BLaER1 treated with 17β-estradiol and CSF1 and Interleukin-3, amounts not matched to agents 10 nM and 100 nM (cell line): ENCODE data around the gene NGB.

Experiments
- H3K27ac ChIP-seq, 11 experiments: shearing (Covaris generic); formaldehyde crosslinking; 2 replicates each; pipeline ENCODE4 v1.8.1; 2022
- H3K27me3 ChIP-seq, 11 experiments: shearing (Covaris generic); formaldehyde crosslinking; 2 replicates each; pipeline ENCODE4 v1.8.1; 2022
- H3K36me3 ChIP-seq, 11 experiments: shearing (Covaris generic); formaldehyde crosslinking; 2 replicates each; pipeline ENCODE4 v1.8.1; 2022
- H3K4me1 ChIP-seq, 10 experiments: shearing (Covaris generic); formaldehyde crosslinking; 2 replicates each; pipeline ENCODE4 v1.8.1; 2022
- H3K4me2 ChIP-seq, 11 experiments: shearing (Covaris generic); formaldehyde crosslinking; 2 replicates each; pipeline ENCODE4 v1.8.1; 2022
- H3K4me3 ChIP-seq, 10 experiments: shearing (Covaris generic); formaldehyde crosslinking; 2 replicates each; pipeline ENCODE4 v1.8.1; 2022
- H3K9ac ChIP-seq, 11 experiments: shearing (Covaris generic); formaldehyde crosslinking; 2 replicates each; pipeline ENCODE4 v1.8.1; 2022
- H3K9me3 ChIP-seq, 11 experiments: shearing (Covaris generic); formaldehyde crosslinking; replicated peaks in 1 of 11; 2 replicates each; pipeline ENCODE4 v1.8.1; 2022
- H4K20me1 ChIP-seq, 11 experiments: shearing (Covaris generic); formaldehyde crosslinking; 2 replicates each; pipeline ENCODE4 v1.8.1; 2022
- Cebpa-rat ChIP-seq, 11 experiments: shearing (Covaris generic); IDR thresholded peaks; 2 replicates each; pipeline ENCODE4 v1.8.1; 2022

The NGB gene

DNA sequence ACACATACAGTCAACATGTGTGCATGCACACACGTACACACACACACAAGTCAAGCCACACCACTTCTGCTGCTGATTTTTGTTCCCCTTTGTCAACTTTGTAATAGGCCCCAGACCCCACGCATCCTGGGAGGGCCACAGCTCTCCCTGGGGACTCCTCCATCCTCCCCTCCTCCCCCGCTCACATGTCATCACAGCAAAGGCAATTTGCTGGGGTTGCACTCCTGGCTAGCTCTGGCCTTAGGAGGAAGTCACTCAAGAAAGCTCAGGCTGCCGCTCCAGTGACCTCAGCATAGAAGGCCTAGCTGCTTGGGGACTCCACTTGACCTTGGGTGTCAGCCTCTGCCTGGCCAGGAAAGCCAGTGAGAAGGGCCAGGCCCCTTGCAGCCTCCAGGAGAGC is 27.2 kb downstream of the NGB start:
- Histone ChIP-seq H3K27ac (peak overlapping the region in 10 of 11 experiments; percentile 37 to 82 (median 62); a peak in 20 of 22 replicates), H3K9me3 (no peaks in the 10 kb centered on the region; a peak in 2 of 22 replicates), H3K4me1 (peaks cover 51 to 69% (median 66%) of the 10 kb centered on the region in 10 experiments), H3K9ac (peak overlapping the region in 7 of 11 experiments; percentile 10 to 69 (median 41); a peak in 11 of 22 replicates), H4K20me1 (peaks cover 0 to 9% (median 0%) of the 10 kb centered on the region in 11 experiments; a peak in 1 of 22 replicates), H3K4me2 (peak overlapping the region; percentile 68 to 92 (median 86)), H3K4me3 (peak overlapping the region in 1 of 10 experiments; percentile 3; a peak in 2 of 20 replicates), H3K36me3 (peaks cover 12 to 39% (median 32%) of the 10 kb centered on the region in 11 experiments; a peak in 21 of 22 replicates), H3K27me3 (no peaks in the 10 kb centered on the region)
- peak in 3 of 11 experiments; percentile 33 to 69 (median 43); a peak in 4 of 22 replicates for TF ChIP-seq Cebpa-rat (IDR thresholded peaks at IDR 0.05)

GRCh38 chr14:77242752-77243151 is 28.3 kb downstream of the NGB start:
- H3K27me3 ChIP-seq: no peaks in the 10 kb centered on the region
- H3K36me3 ChIP-seq: peaks cover 7 to 28% (median 21%) of the 10 kb centered on the region in 11 experiments; a peak in 20 of 22 replicates
- peak overlapping the region; percentile 68 to 92 (median 86) for H3K4me2 ChIP-seq
- H3K4me1 ChIP-seq: peaks cover 62 to 80% (median 77%) of the 10 kb centered on the region in 10 experiments
- H3K4me3 ChIP-seq: peak overlapping the region in 3 of 10 experiments; percentile 11 to 32 (median 11); a peak in 1 of 20 replicates
- H3K9ac ChIP-seq: peak overlapping the region in 4 of 11 experiments; percentile 31 to 56 (median 40); a peak in 6 of 22 replicates
- peak overlapping the region in 6 of 11 experiments; percentile 24 to 80 (median 72); a peak in 10 of 22 replicates for H3K27ac ChIP-seq
- peaks cover 0 to 9% (median 0%) of the 10 kb centered on the region in 11 experiments; a peak in 2 of 22 replicates for H4K20me1 ChIP-seq
- TF ChIP-seq Cebpa-rat (IDR thresholded peaks at IDR 0.05): no peak
- no peaks in the 10 kb centered on the region; a peak in 1 of 22 replicates for H3K9me3 ChIP-seq

GRCh38 chr14:77241955-77242354 is 29.1 kb downstream of the NGB start:
- H3K4me3 ChIP-seq: peak overlapping the region in 1 of 10 experiments; percentile 32; a peak in 1 of 20 replicates
- H4K20me1 ChIP-seq: peaks cover 0 to 15% (median 0%) of the 10 kb centered on the region in 11 experiments; a peak in 3 of 22 replicates
- no peak for TF ChIP-seq Cebpa-rat (IDR thresholded peaks at IDR 0.05)
- H3K4me1 ChIP-seq: peaks cover 69 to 88% (median 85%) of the 10 kb centered on the region in 10 experiments
- peak overlapping the region in 5 of 11 experiments; percentile 23 to 80 (median 75); a peak in 10 of 22 replicates for H3K27ac ChIP-seq
- peaks cover 7 to 20% (median 14%) of the 10 kb centered on the region in 11 experiments; a peak in 19 of 22 replicates for H3K36me3 ChIP-seq
- H3K9ac ChIP-seq: peak overlapping the region in 4 of 11 experiments; percentile 31 to 56 (median 40); a peak in 5 of 22 replicates
- H3K27me3 ChIP-seq: no peaks in the 10 kb centered on the region
- peak overlapping the region; percentile 68 to 92 (median 86); a peak in 21 of 22 replicates for H3K4me2 ChIP-seq
- no peaks in the 10 kb centered on the region; a peak in 1 of 22 replicates for H3K9me3 ChIP-seq

GRCh38 chr14:77240336-77240915 is 30.6 kb downstream of the NGB start:
- no peak for TF ChIP-seq Cebpa-rat (IDR thresholded peaks at IDR 0.05)
- Histone ChIP-seq H3K36me3 (peaks cover 0 to 5% (median 0%) of the 10 kb centered on the region in 11 experiments; a peak in 3 of 22 replicates), H3K27ac (peak overlapping the region in 7 of 11 experiments; percentile 16 to 80 (median 69); a peak in 10 of 22 replicates), H3K4me1 (peaks cover 69 to 91% (median 90%) of the 10 kb centered on the region in 10 experiments), H3K27me3 (no peaks in the 10 kb centered on the region), H3K4me3 (no peak overlapping the region; a peak in 3 of 20 replicates), H3K4me2 (peak overlapping the region; percentile 38 to 92 (median 86)), H3K9ac (peak overlapping the region in 4 of 11 experiments; percentile 23 to 42 (median 38); a peak in 7 of 22 replicates), H3K9me3 (no peaks in the 10 kb centered on the region; a peak in 1 of 22 replicates), H4K20me1 (peaks cover 0 to 15% (median 0%) of the 10 kb centered on the region in 11 experiments; a peak in 3 of 22 replicates)

DNA sequence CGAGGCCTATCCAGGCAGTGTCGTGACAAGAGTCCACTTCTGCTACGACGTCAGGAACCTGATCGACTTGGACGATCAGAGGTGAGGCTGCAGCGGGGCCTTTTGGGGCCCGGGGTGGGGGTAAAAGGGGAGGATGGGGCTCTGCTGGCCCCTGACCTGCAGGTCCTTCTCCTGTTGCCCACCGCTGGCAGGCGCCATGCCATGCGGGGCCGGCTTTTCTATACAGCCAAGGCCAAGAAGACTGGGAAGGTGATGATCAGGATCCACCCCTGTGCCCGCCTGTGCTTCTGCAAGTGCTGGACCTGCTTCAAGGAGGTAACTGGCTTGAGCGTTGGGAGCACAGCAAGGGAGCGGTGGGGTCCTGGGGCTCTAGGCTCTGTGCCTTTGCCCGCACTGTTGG is 31.6 kb downstream of the NGB start:
- Histone ChIP-seq H3K9me3 (no peaks in the 10 kb centered on the region), H3K27me3 (no peaks in the 10 kb centered on the region), H3K36me3 (peaks cover 0 to 4% (median 0%) of the 10 kb centered on the region in 11 experiments; a peak in 1 of 22 replicates), H3K4me3 (no peak overlapping the region), H4K20me1 (peaks cover 0 to 15% (median 0%) of the 10 kb centered on the region in 11 experiments; a peak in 3 of 22 replicates), H3K9ac (peak overlapping the region in 4 of 11 experiments; percentile 23 to 62 (median 44); a peak in 3 of 22 replicates), H3K4me2 (peak overlapping the region; percentile 66 to 92 (median 86); a peak in 17 of 22 replicates), H3K27ac (peak overlapping the region in 4 of 11 experiments; percentile 69 to 80 (median 75); a peak in 8 of 22 replicates), H3K4me1 (peaks cover 62 to 81% (median 80%) of the 10 kb centered on the region in 10 experiments)
- TF ChIP-seq Cebpa-rat (IDR thresholded peaks at IDR 0.05): no peak

DNA sequence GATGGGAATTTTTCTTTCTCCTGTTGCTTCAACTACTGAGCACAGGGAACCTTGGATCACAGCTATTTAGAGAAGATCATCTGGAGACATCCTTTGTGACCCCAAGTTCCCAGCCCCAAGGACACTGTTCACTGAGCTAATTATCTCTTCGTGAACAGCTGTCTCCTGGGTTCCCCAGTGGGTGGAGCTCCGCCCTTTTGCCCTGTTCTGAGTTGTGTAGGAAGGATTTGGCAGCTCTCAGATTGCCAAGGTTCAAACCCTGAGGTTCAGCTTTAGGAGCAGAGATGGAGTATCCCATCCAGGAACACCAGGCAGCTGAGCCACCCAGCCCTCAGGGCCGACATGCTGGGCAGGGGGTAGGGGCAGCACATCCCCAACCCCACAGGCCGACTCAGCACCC is 32.0 kb downstream of the NGB start:
- no peak overlapping the region for H3K4me3 ChIP-seq
- peak overlapping the region in 5 of 11 experiments; percentile 45 to 80 (median 75); a peak in 10 of 22 replicates for H3K27ac ChIP-seq
- H3K9ac ChIP-seq: peak overlapping the region in 5 of 11 experiments; percentile 20 to 62 (median 52); a peak in 7 of 22 replicates
- no peak for TF ChIP-seq Cebpa-rat (IDR thresholded peaks at IDR 0.05)
- H3K36me3 ChIP-seq: peaks cover 0 to 4% (median 0%) of the 10 kb centered on the region in 11 experiments; a peak in 1 of 22 replicates
- H3K27me3 ChIP-seq: no peaks in the 10 kb centered on the region
- no peaks in the 10 kb centered on the region for H3K9me3 ChIP-seq
- peaks cover 58 to 77% (median 76%) of the 10 kb centered on the region in 10 experiments for H3K4me1 ChIP-seq
- peaks cover 0 to 15% (median 0%) of the 10 kb centered on the region in 11 experiments; a peak in 3 of 22 replicates for H4K20me1 ChIP-seq
- peak overlapping the region; percentile 66 to 92 (median 86) for H3K4me2 ChIP-seq

- Histone ChIP-seq H4K20me1 (peaks cover 0 to 15% (median 0%) of the 10 kb centered on the region in 11 experiments; a peak in 3 of 22 replicates), H3K9me3 (no peaks in the 10 kb centered on the region), H3K36me3 (peaks cover 0 to 4% (median 0%) of the 10 kb centered on the region in 11 experiments; a peak in 4 of 22 replicates), H3K9ac (peak overlapping the region in 5 of 11 experiments; percentile 20 to 62 (median 52); a peak in 9 of 22 replicates), H3K4me2 (peak overlapping the region; percentile 66 to 92 (median 86)), H3K4me1 (peaks cover 51 to 71% (median 70%) of the 10 kb centered on the region in 10 experiments), H3K27me3 (no peaks in the 10 kb centered on the region), H3K4me3 (0 out of 20 replicates have a peak overlapping the region, but pooled peaks of 1 of the 10 experiments have one; percentile 5), H3K27ac (peak overlapping the region in 6 of 11 experiments; percentile 6 to 80 (median 72); a peak in 10 of 22 replicates)
- TF ChIP-seq Cebpa-rat (IDR thresholded peaks at IDR 0.05): no peak
Observed at GRCh38 chr14:77238356-77238755, 32.6 kb downstream of the NGB start.

DNA sequence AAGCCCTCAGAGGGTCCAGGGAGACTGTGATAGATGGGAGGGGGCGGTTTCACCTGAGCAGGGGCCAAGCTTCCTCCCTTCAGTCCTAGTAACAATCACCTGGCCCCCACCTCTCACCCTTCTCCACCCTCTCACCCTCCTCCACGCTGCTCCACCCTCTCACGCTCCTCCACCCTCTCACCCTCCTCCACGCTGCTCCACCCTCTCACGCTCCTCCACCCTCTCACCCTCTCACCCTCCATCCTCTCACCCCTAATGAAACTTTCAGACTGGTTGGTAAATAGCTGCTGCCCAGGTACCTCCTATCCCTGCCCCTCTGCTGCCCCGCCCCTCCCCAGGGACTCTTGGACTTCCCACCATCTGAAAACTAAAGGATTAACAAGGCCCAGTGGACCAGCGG is 34.2 kb downstream of the NGB start:
- no peak for TF ChIP-seq Cebpa-rat (IDR thresholded peaks at IDR 0.05)
- Histone ChIP-seq H4K20me1 (peaks cover 0 to 7% (median 0%) of the 10 kb centered on the region in 11 experiments; a peak in 2 of 22 replicates), H3K36me3 (peaks cover 1 to 18% (median 8%) of the 10 kb centered on the region in 11 experiments; a peak in 15 of 22 replicates), H3K4me3 (no peak overlapping the region), H3K9me3 (no peaks in the 10 kb centered on the region), H3K27me3 (no peaks in the 10 kb centered on the region), H3K27ac (no peak overlapping the region), H3K4me2 (peak overlapping the region in 9 of 11 experiments; percentile 78 to 92 (median 86); a peak in 15 of 22 replicates), H3K4me1 (peaks cover 36 to 55% (median 54%) of the 10 kb centered on the region in 10 experiments), H3K9ac (no peak overlapping the region)
